ENCODE results near the gene ARHGAP25. TPM values are rescaled to one million over a fixed set of nuclear protein-coding genes. Genes with fewer than 3 reads are reported as not detected.

ARHGAP25 gene
- total and polyA plus RNA-seq, 10 of the 15 experiments (the other 5 are each of a cell fraction or from before 2014, with no cell fraction given), result 0.15 to 1.0 (median 0.46) TPM

GRCh38 chr2:68800027-68800401, 65.4 kb downstream of the ARHGAP25 start:
- Histone ChIP-seq H3K36me3 (ENCODE audit: control insufficient read depth in 2 of 2, insufficient read depth in 2 of 2, low read length in 1 of 2) (no peaks in the 10 kb centered on the region), H4K20me1 (ENCODE audit: control insufficient read depth, insufficient read depth) (peaks cover 9% of the 10 kb centered on the region; the same call in 1 of the 2 replicates), H3K27me3 (replicated peaks in 1 of 2; ENCODE audit: control insufficient read depth in 2 of 2, insufficient read depth in 2 of 2, low read length in 1 of 2) (peaks cover 4 to 20% of the 10 kb centered on the region in 2 experiments; a peak in 3 of 4 replicates), H3K9me3 (replicated peaks; ENCODE audit: control insufficient read depth, insufficient read depth, low read length) (no peaks in the 10 kb centered on the region), H3K4me2 (ENCODE audit: control insufficient read depth, insufficient read depth) (no peak overlapping the region), H3K4me1 (ENCODE audit: control insufficient read depth, insufficient read depth, low read length) (no peaks in the 10 kb centered on the region), H3K4me3 (no peak overlapping the region), H3K9ac (ENCODE audit: control insufficient read depth, insufficient read depth, low read length) (no peak overlapping the region), H3K27ac (ENCODE audit: control insufficient read depth, insufficient read depth) (no peak overlapping the region), H3K79me2 (ENCODE audit: control insufficient read depth, insufficient read depth, low read length) (no peaks in the 10 kb centered on the region), H2AFZ (ENCODE audit: control insufficient read depth, low read depth, low read length) (no peak overlapping the region)
- FAIRE-seq, result no peak
- intact Hi-C loops (cut with micrococcal nuclease; ENCODE audit: unreplicated experiment), result no loop called here
- in situ Hi-C loops (cut with MboI), result no loop called here
- no peak for TF ChIP-seq FOXK2 (IDR thresholded peaks at IDR 0.05)
- TF ChIP-seq, protein P1, sequence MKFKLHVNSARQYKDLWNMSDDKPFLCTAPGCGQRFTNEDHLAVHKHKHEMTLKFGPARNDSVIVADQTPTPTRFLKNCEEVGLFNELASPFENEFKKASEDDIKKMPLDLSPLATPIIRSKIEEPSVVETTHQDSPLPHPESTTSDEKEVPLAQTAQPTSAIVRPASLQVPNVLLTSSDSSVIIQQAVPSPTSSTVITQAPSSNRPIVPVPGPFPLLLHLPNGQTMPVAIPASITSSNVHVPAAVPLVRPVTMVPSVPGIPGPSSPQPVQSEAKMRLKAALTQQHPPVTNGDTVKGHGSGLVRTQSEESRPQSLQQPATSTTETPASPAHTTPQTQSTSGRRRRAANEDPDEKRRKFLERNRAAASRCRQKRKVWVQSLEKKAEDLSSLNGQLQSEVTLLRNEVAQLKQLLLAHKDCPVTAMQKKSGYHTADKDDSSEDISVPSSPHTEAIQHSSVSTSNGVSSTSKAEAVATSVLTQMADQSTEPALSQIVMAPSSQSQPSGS (IDR thresholded peaks at IDR 0.05; ENCODE audit: low read length), result no peak
- TF ChIP-seq WRNIP1 (IDR thresholded peaks at IDR 0.05; ENCODE audit: borderline replicate concordance, low read depth, low read length), result no peak
- no peak for TF ChIP-seq MYB (IDR thresholded peaks at IDR 0.05; ENCODE audit: borderline replicate concordance, low read depth, low read length)
- no peak for TF ChIP-seq CBFB (IDR thresholded peaks at IDR 0.05; ENCODE audit: low read depth)
- no peak for TF ChIP-seq RELB (IDR thresholded peaks at IDR 0.05; ENCODE audit: low read depth)
- no peak for TF ChIP-seq YY1 (IDR thresholded peaks at IDR 0.05; ENCODE audit: low read depth, low read length)
- TF ChIP-seq KLF5 (IDR thresholded peaks at IDR 0.05; ENCODE audit: partially characterized antibody), result no peak
- TF ChIP-seq IRF4 (IDR thresholded peaks at IDR 0.05; ENCODE audit: low read depth, low read length), result no peak
- TF ChIP-seq ZNF207 (IDR thresholded peaks at IDR 0.05; ENCODE audit: borderline replicate concordance), result no peak
- TF ChIP-seq SP1 (IDR thresholded peaks at IDR 0.05; ENCODE audit: low read depth, low read length), result no peak
- DNase-seq (ENCODE audit: low read depth, low spot score), result no peak
- ChIA-PET RAD21 (ENCODE audit: unreplicated experiment) (no interaction called here), SMC1A (ENCODE audit: uncharacterized antibody, unreplicated experiment) (no interaction called here), CTCF (no interaction called here), POLR2A (no interaction called here)
- BruUV-seq (replicated peaks), result no TSS peak
- no peak for ATAC-seq
- 62% methylated on average over 4 of the region's 4 CpGs for WGBS (ENCODE audit: insufficient coverage, insufficient replicate concordance, low lambda C conversion rate, missing lambda C conversion rate)

Data from GM12878 (cell line).